PC-9 (cell line): ENCODE results near the gene KLHDC8A.

Source experiments
- CTCF ChIP-seq: fragments of 200-600 bp; sonication (generic); conservative IDR thresholded peaks from 2 replicates; pipeline ENCODE4 v1.6.1; 2017; ENCODE audit warnings: mixed run types, antibody characterized with exemption, mild to moderate bottlenecking, moderate library complexity
- EZH2 ChIP-seq: fragments of 200-600 bp; sonication (generic); IDR thresholded peaks from 2 replicates; pipeline ENCODE4 v1.8.0; 2017; ENCODE audit warnings: antibody characterized with exemption, low read depth

GRCh38 chr1:205387845-205388244, 31.1 kb upstream of the KLHDC8A start:
- TF ChIP-seq CTCF (no peak), EZH2 (no peak)
